Endothelial cell of umbilical vein (primary cell): ENCODE measurements around the gene SPTY2D1. TPM values are rescaled to one million over a fixed set of nuclear protein-coding genes. Genes with fewer than 3 reads are reported as not detected.

Experiments used
- BruUV-seq: library from RNA; stranded (reverse); fragments of 400-500 nt; replicated peaks from 2 replicates; lab custom pipeline; 2021; lab: Mats Ljungman, UMichigan
- CTCF ChIA-PET: fragments of 300-600, 350-600 bp; sonication (Branson Sonifier 250); formaldehyde crosslinking; loops from one replicate; lab custom pipeline; 2021; ENCODE audit warnings: antibody characterized with exemption, inconsistent platforms; lab: Charles Lee
- POLR2A ChIA-PET: fragments of 300-600, 350-600 bp; sonication (Branson Sonifier 250); formaldehyde crosslinking; loops from one replicate; lab custom pipeline; 2021; ENCODE audit warnings: antibody characterized with exemption, inconsistent platforms; lab: Charles Lee
- DNase-seq: peaks from one replicate; pipeline ENCODE4 v3.0.0-alpha.2; 2011; ENCODE audit warnings: low read depth, low spot score
- FAIRE-seq: peaks from 2 replicates; lab custom pipeline; 2011; peaks lifted over from hg19 to GRCh38; lab: Jason Lieb, UNC
- H2AFZ ChIP-seq: 2 replicates; pipeline ENCODE4 v1.6.0; 2012; ENCODE audit warnings: low read depth, low read length, control low read depth, inconsistent platforms
- H3K27ac ChIP-seq: 2 replicates; pipeline ENCODE4 v1.5.1; 2011; ENCODE audit warnings: low read depth, mild to moderate bottlenecking, control low read depth, low read length, moderate library complexity; ENCODE audit not compliant: insufficient read depth
- H3K27me3 ChIP-seq, 2 experiments: 2 replicates each; pipeline versions ENCODE4 v1.6.0 to v1.6.1; 2011; ENCODE audit warnings: low read length in 2 of 2, mixed read lengths in 1 of 2; ENCODE audit not compliant: control insufficient read depth in 2 of 2, insufficient read depth in 2 of 2
- H3K36me3 ChIP-seq, 2 experiments: 2 replicates in 1 of 2; 3 replicates in 1 of 2; pipeline ENCODE4 v1.5.1; 2011; ENCODE audit warnings: low read length in 2 of 2, mild to moderate bottlenecking in 1 of 2, moderate library complexity in 1 of 2; ENCODE audit not compliant: control insufficient read depth in 2 of 2, insufficient read depth in 2 of 2; ENCODE audit errors: extremely low read depth in 1 of 2
- H3K4me1 ChIP-seq: 3 replicates; pipeline ENCODE4 v1.5.1; 2011; ENCODE audit warnings: mild to moderate bottlenecking, low read length; ENCODE audit not compliant: control insufficient read depth, insufficient read depth; ENCODE audit errors: extremely low read depth
- H3K4me2 ChIP-seq: 2 replicates; pipeline ENCODE4 v1.6.1; 2011; ENCODE audit warnings: low read length, control low read depth, mixed read lengths; ENCODE audit not compliant: insufficient read depth
- H3K4me3 ChIP-seq, 3 experiments: fragments of 200-600 bp in 1 of 3; sonication (generic), shearing (Covaris generic) in 1 of 3; replicated peaks in 1 of 3; 2 replicates each; pipeline ENCODE4 v1.5.1; 2011 to 2016; ENCODE audit warnings: control low read depth in 3 of 3, low read length in 3 of 3, mild to moderate bottlenecking in 2 of 3, inconsistent platforms in 1 of 3, low read depth in 1 of 3, moderate library complexity in 1 of 3; ENCODE audit not compliant: insufficient read depth in 1 of 3
- H3K79me2 ChIP-seq: 2 replicates; pipeline ENCODE4 v1.6.0; 2012; ENCODE audit warnings: low read length, inconsistent platforms; ENCODE audit not compliant: control insufficient read depth, insufficient read depth
- H3K9ac ChIP-seq: replicated peaks from 2 replicates; pipeline ENCODE3; 2011; ENCODE audit warnings: low read length, control low read depth; ENCODE audit not compliant: insufficient read depth; ENCODE audit errors: extremely low read depth
- H3K9me1 ChIP-seq: replicated peaks from 3 replicates; pipeline ENCODE4 v1.6.0; 2011; ENCODE audit warnings: mild to moderate bottlenecking, low read length; ENCODE audit not compliant: control insufficient read depth, insufficient read depth; ENCODE audit errors: extremely low read depth
- H3K9me3 ChIP-seq: replicated peaks from 2 replicates; pipeline ENCODE4 v1.5.1; 2012; ENCODE audit warnings: low read length, inconsistent platforms; ENCODE audit not compliant: control insufficient read depth, insufficient read depth
- H4K20me1 ChIP-seq: replicated peaks from 2 replicates; pipeline ENCODE3; 2011; ENCODE audit warnings: mild to moderate bottlenecking, low read length; ENCODE audit not compliant: control insufficient read depth, insufficient read depth; ENCODE audit errors: extremely low read depth
- EZH2 ChIP-seq: IDR thresholded peaks from 2 replicates; pipeline ENCODE4 v1.6.1; 2012; ENCODE audit warnings: borderline replicate concordance, low read depth, mild to moderate bottlenecking, moderate library complexity, low read length, inconsistent platforms; ENCODE audit not compliant: severe bottlenecking
- FOS ChIP-seq: IDR thresholded peaks from 2 replicates; pipeline ENCODE4 v1.6.1; 2011; ENCODE audit warnings: mild to moderate bottlenecking, low read length, moderate library complexity, borderline replicate concordance; ENCODE audit not compliant: insufficient read depth
- JUN ChIP-seq: IDR thresholded peaks from 2 replicates; pipeline ENCODE4 v1.6.1; 2011; ENCODE audit warnings: borderline replicate concordance, low read depth; ENCODE audit not compliant: insufficient read length, insufficient read depth
- MYC ChIP-seq: IDR thresholded peaks from one replicate; pipeline ENCODE4 v1.6.1; 2011; ENCODE audit warnings: mild to moderate bottlenecking, low read depth, low read length
- POLR2A ChIP-seq: IDR thresholded peaks from 2 replicates; pipeline ENCODE4 v1.6.1; 2012; ENCODE audit warnings: low read depth, mild to moderate bottlenecking, control low read depth, low read length
- dilution Hi-C: fragments of 300-500 bp; cut with MboI; formaldehyde crosslinking; loops from one replicate; pipeline ENCODE4 v1.15.0; 2019; ENCODE audit warnings: low sequenced_read_pairs; ENCODE audit not compliant: extremely low pct_ligation_motif_present
- intact Hi-C: fragments of 100-400 bp; cut with micrococcal nuclease; formaldehyde crosslinking; loops from one replicate; pipeline ENCODE4 v1.10.0; 2022
- polyA plus RNA-seq, 4 experiments: library from polyadenylated mRNA; depleted of rRNA in 3 of 4; stranded (reverse) in 3 of 4; unstranded in 1 of 4; fragments of >200 nt; gene quantifications; 2 replicates each; pipeline versions ENCODE4 v1.2.1 to v1.2.3, GENCODE V29; 2011 to 2012; ENCODE audit warnings: missing spikeins in 1 of 4
- total RNA-seq: library from RNA; stranded (reverse); gene quantifications from 2 replicates; pipeline ENCODE4 v1.2.3, GENCODE V29; 2021
- TF ChIP-seq, protein P1 (sequence below), 2 donors: IDR thresholded peaks; 1 replicate in 1 of 2; 2 replicates in 1 of 2; pipeline ENCODE4 v1.5.1; 2011; ENCODE audit warnings: low read length in 2 of 2, mild to moderate bottlenecking in 2 of 2, moderate library complexity in 2 of 2, control low read depth in 1 of 2, inconsistent platforms in 1 of 2, low read depth in 1 of 2; ENCODE audit not compliant: insufficient read depth in 1 of 2; ENCODE audit errors: extremely low read depth in 1 of 2
- TF ChIP-seq, protein P2 (sequence below): IDR thresholded peaks from 2 replicates; pipeline ENCODE4 v1.6.1; 2011; ENCODE audit not compliant: insufficient read depth, insufficient read length

SPTY2D1 gene
- total and polyA plus RNA-seq, 2 donors (not counting 3 experiments of a cell fraction or from before 2014, with no cell fraction given) = 5.5 to 18.7 TPM

GRCh38 chr11:18566406-18566805 is 67.7 kb downstream of the SPTY2D1 start:
- Histone ChIP-seq H3K27ac (no peak overlapping the region), H3K36me3 (peaks cover 0 to 3% of the 10 kb centered on the region in 2 experiments), H3K4me1 (no peaks in the 10 kb centered on the region), H3K79me2 (no peaks in the 10 kb centered on the region), H3K9me3 (no peaks in the 10 kb centered on the region), H4K20me1 (no peaks in the 10 kb centered on the region), H3K27me3 (no peaks in the 10 kb centered on the region), H3K4me2 (no peak overlapping the region), H3K9ac (peak overlapping the region; percentile 1), H3K9me1 (no peaks in the 10 kb centered on the region), H2AFZ (no peak overlapping the region), H3K4me3 (no peak overlapping the region)
- CTCF ChIA-PET = no interaction called here
- no TSS peak for BruUV-seq
- POLR2A ChIA-PET = no interaction called here
- TF ChIP-seq FOS = no peak
- no peak for TF ChIP-seq JUN
- TF ChIP-seq, protein P1, sequence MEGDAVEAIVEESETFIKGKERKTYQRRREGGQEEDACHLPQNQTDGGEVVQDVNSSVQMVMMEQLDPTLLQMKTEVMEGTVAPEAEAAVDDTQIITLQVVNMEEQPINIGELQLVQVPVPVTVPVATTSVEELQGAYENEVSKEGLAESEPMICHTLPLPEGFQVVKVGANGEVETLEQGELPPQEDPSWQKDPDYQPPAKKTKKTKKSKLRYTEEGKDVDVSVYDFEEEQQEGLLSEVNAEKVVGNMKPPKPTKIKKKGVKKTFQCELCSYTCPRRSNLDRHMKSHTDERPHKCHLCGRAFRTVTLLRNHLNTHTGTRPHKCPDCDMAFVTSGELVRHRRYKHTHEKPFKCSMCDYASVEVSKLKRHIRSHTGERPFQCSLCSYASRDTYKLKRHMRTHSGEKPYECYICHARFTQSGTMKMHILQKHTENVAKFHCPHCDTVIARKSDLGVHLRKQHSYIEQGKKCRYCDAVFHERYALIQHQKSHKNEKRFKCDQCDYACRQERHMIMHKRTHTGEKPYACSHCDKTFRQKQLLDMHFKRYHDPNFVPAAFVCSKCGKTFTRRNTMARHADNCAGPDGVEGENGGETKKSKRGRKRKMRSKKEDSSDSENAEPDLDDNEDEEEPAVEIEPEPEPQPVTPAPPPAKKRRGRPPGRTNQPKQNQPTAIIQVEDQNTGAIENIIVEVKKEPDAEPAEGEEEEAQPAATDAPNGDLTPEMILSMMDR (IDR thresholded peaks at IDR 0.05; ENCODE audit: extremely low read depth in 1 of 2, insufficient read depth in 1 of 2, low read depth in 1 of 2, low read length in 2 of 2) = no peak
- TF ChIP-seq EZH2 = no peak
- TF ChIP-seq, protein P2, sequence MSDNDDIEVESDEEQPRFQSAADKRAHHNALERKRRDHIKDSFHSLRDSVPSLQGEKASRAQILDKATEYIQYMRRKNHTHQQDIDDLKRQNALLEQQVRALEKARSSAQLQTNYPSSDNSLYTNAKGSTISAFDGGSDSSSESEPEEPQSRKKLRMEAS = no peak
- FAIRE-seq = no peak
- intact Hi-C loops = no loop called here
- dilution Hi-C loops = no loop called here
- DNase-seq = no peak

DNA sequence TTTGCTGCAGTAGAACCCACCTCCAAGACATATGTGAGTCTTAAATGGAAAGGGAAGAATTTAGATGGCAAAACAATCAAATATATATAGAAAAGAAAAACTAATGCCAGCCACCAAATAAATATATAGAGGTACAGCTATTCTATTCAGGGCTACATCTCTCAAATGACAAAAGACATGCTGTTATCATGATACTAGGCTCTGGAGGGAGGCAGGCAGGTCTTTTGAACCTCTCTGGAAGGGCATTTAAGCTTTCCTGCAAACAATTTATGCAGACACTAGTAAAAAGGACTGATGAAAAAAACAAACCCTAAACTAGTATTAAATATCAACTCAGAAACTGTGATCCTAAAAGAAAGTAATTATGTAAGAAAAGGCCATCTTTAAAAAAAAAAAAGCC is 70.0 kb downstream of the SPTY2D1 start:
- no peak overlapping the region for H3K4me3 ChIP-seq
- H3K27ac ChIP-seq = no peak overlapping the region
- no peak overlapping the region for H3K9ac ChIP-seq
- no peaks in the 10 kb centered on the region for H4K20me1 ChIP-seq
- H3K9me3 ChIP-seq = no peaks in the 10 kb centered on the region
- H3K79me2 ChIP-seq = no peaks in the 10 kb centered on the region
- POLR2A ChIA-PET = no interaction called here
- TF ChIP-seq MYC (no peak), EZH2 (no peak), FOS (no peak), POLR2A (no peak)
- FAIRE-seq (no peak), DNase-seq (no peak)
- H3K4me1 ChIP-seq = no peaks in the 10 kb centered on the region
- CTCF ChIA-PET = interaction anchor here (1.2 kb wide), 2 partner anchors 23 to 46 kb away, joined by 3 to 4 read pairs; no protein-coding TSS in a partner anchor
- dilution Hi-C loops = no loop called here
- BruUV-seq = no TSS peak
- H2AFZ ChIP-seq = no peak overlapping the region
- no peaks in the 10 kb centered on the region for H3K27me3 ChIP-seq
- peaks cover 2 to 4% of the 10 kb centered on the region in 2 experiments for H3K36me3 ChIP-seq
- H3K9me1 ChIP-seq = no peaks in the 10 kb centered on the region
- intact Hi-C loops = no loop called here
- no peak overlapping the region for H3K4me2 ChIP-seq
